ENCODE data around the gene BICDL1.

Gene BICDL1

GRCh38 chr12:120054293-120054692 is 65.3 kb downstream of the BICDL1 start:
- TF ChIP-seq CTCF (IDR thresholded peaks at IDR 0.05; ENCODE audit: borderline replicate concordance, insufficient read depth, low read depth, low read length) = no peak
- no peak overlapping the region for H3K4me3 ChIP-seq (ENCODE audit: low read depth, low read length)

- H3K4me3 ChIP-seq (ENCODE audit: low read depth, low read length) = no peak overlapping the region
- no peak for TF ChIP-seq CTCF (IDR thresholded peaks at IDR 0.05; ENCODE audit: borderline replicate concordance, insufficient read depth, low read depth, low read length)
Measured at GRCh38 chr12:120055231-120056000, 66.4 kb downstream of the BICDL1 start.

- H3K4me3 ChIP-seq (ENCODE audit: low read depth, low read length) = no peak overlapping the region
- TF ChIP-seq CTCF (IDR thresholded peaks at IDR 0.05; ENCODE audit: borderline replicate concordance, insufficient read depth, low read depth, low read length) = no peak
Measured at GRCh38 chr12:120056739-120057138, 67.7 kb downstream of the BICDL1 start.

GRCh38 chr12:120060196-120060595 is 71.2 kb downstream of the BICDL1 start:
- H3K4me3 ChIP-seq (ENCODE audit: low read depth, low read length) = no peak overlapping the region
- TF ChIP-seq CTCF (IDR thresholded peaks at IDR 0.05; ENCODE audit: borderline replicate concordance, insufficient read depth, low read depth, low read length) = no peak

GRCh38 chr12:120060717-120061116 is 71.7 kb downstream of the BICDL1 start:
- TF ChIP-seq CTCF (IDR thresholded peaks at IDR 0.05; ENCODE audit: borderline replicate concordance, insufficient read depth, low read depth, low read length) = no peak
- no peak overlapping the region for H3K4me3 ChIP-seq (ENCODE audit: low read depth, low read length)

GRCh38 chr12:120061575-120062214 is 72.7 kb downstream of the BICDL1 start:
- TF ChIP-seq CTCF (IDR thresholded peaks at IDR 0.05; ENCODE audit: borderline replicate concordance, insufficient read depth, low read depth, low read length) = no peak
- H3K4me3 ChIP-seq (ENCODE audit: low read depth, low read length) = no peak overlapping the region

Data from GM12875 (cell line).